K562 (cell line): ENCODE measurements around the gene ZNF513. TPM values are rescaled to one million over a fixed set of nuclear protein-coding genes. Genes with fewer than 3 reads are reported as not detected.
A peak's percentile ranks its signal among the peaks of the same experiment; 100 is the strongest.

ENCODE experiments used
- CAMTA2 ChIP-seq: fragments of 250-450 bp; sonication (Bioruptor Pico); conservative IDR thresholded peaks from 2 replicates; pipeline ENCODE4 v1.5.1; 2022
- KLF16 ChIP-seq: IDR thresholded peaks from 2 replicates; pipeline ENCODE4 v1.6.1; 2016; ENCODE audit warnings: antibody characterized with exemption
- MNT ChIP-seq, 2 experiments: fragments of 450-650 bp; conservative IDR thresholded peaks; 2 replicates each; pipeline ENCODE4 v1.6.1; 2017; ENCODE audit warnings: mild to moderate bottlenecking in 2 of 2, moderate library complexity in 2 of 2
- NCOA1 ChIP-seq: fragments of 450-650 bp; IDR thresholded peaks from 2 replicates; pipeline ENCODE4 v1.6.1; 2016; ENCODE audit warnings: low read depth
- RBM15 ChIP-seq: fragments of 200-400 bp; formaldehyde crosslinking; IDR thresholded peaks from 2 replicates; pipeline ENCODE4 v1.6.1; 2018; ENCODE audit warnings: mild to moderate bottlenecking, low read length, moderate library complexity; ENCODE audit not compliant: insufficient read depth
- SRSF9 ChIP-seq: fragments of 200-400 bp; formaldehyde crosslinking; IDR thresholded peaks from 2 replicates; pipeline ENCODE4 v1.6.1; 2017; ENCODE audit warnings: low read depth, low read length, borderline replicate concordance
- TAF1 ChIP-seq: IDR thresholded peaks from 2 replicates; pipeline ENCODE4 v1.6.1; 2011; ENCODE audit warnings: mild to moderate bottlenecking, low read length, moderate library complexity; ENCODE audit not compliant: insufficient read depth, control insufficient read depth, severe bottlenecking; ENCODE audit errors: extremely low read depth
- THAP7 ChIP-seq: fragments of 250-450 bp; sonication (Bioruptor Pico); IDR thresholded peaks from 2 replicates; pipeline ENCODE4 v1.5.0; 2021
- ZBTB5 ChIP-seq: fragments of 450-650 bp; IDR thresholded peaks from 2 replicates; pipeline ENCODE4 v1.6.1; 2017; ENCODE audit warnings: antibody characterized with exemption
- ZNF143 ChIP-seq: sonication (generic); formaldehyde crosslinking; IDR thresholded peaks from 2 replicates; pipeline ENCODE4 v1.9.0; 2022; ENCODE audit warnings: mild to moderate bottlenecking, missing genetic modification reagents
- ZNF165 ChIP-seq: fragments of 250-450 bp; sonication (Bioruptor Pico); IDR thresholded peaks from 2 replicates; pipeline ENCODE4 v1.4.0; 2020; ENCODE audit warnings: borderline replicate concordance
- ZNF444 ChIP-seq: fragments of 250-450 bp; sonication (Bioruptor Pico); IDR thresholded peaks from 2 replicates; pipeline ENCODE4 v1.4.0; 2020; ENCODE audit warnings: mild to moderate bottlenecking, moderate library complexity
- ZNF445 ChIP-seq: fragments of 250-450 bp; sonication (Bioruptor Pico); IDR thresholded peaks from 2 replicates; pipeline ENCODE4 v1.4.0; 2020; ENCODE audit warnings: low read depth, mild to moderate bottlenecking, moderate library complexity
- ZNF551 ChIP-seq: fragments of 250-450 bp; sonication (Bioruptor Pico); IDR thresholded peaks from 2 replicates; pipeline ENCODE4 v1.5.0; 2021; ENCODE audit warnings: mild to moderate bottlenecking, moderate library complexity
- polyA plus RNA-seq, 8 experiments: library from polyadenylated mRNA; depleted of rRNA in 4 of 8; stranded (reverse) in 5 of 8; unstranded in 3 of 8; fragments of >200 nt; fragmentation: Nextera tagmentation in 2 of 8; fragmentation: Illumina TruSeq in 1 of 8; extraction: Ambion mirVana in 2 of 8; extraction: Trizol in 1 of 8; gene quantifications; 2 replicates each; pipeline versions ENCODE4 v1.2.1 to v1.2.3, GENCODE V29; 2011 to 2014; ENCODE audit warnings: inconsistent platforms in 1 of 8, missing spikeins in 1 of 8
- total RNA-seq, 7 experiments: library from RNA; depleted of rRNA in 6 of 7; stranded (reverse); fragments of >200 nt in 6 of 7; fragmentation: Illumina TruSeq in 2 of 7; extraction: Trizol in 2 of 7; gene quantifications; 2 replicates each; pipeline versions ENCODE4 v1.2.1 to v1.2.3, GENCODE V29; 2011 to 2021; ENCODE audit warnings: low replicate concordance in 1 of 7
- TF ChIP-seq, protein P1 (sequence below): fragments of 150-350 bp; conservative IDR thresholded peaks from 2 replicates; pipeline ENCODE4 v1.6.1; 2014; ENCODE audit warnings: low read length
- TF ChIP-seq, protein P2 (sequence below): sonication (generic); formaldehyde crosslinking; IDR thresholded peaks from 2 replicates; pipeline ENCODE4 v1.8.0; 2022; ENCODE audit warnings: mild to moderate bottlenecking, missing genetic modification reagents

ZNF513 gene
- total and polyA plus RNA-seq, 9 of the 15 experiments (the other 6 are each of a cell fraction or from before 2014, with no cell fraction given) = 0.04 to 13.6 (median 4.4) TPM

GRCh38 chr2:27370816-27371620 lies 9.5 kb downstream of the ZNF513 start (continued):
- TF ChIP-seq, protein P1, sequence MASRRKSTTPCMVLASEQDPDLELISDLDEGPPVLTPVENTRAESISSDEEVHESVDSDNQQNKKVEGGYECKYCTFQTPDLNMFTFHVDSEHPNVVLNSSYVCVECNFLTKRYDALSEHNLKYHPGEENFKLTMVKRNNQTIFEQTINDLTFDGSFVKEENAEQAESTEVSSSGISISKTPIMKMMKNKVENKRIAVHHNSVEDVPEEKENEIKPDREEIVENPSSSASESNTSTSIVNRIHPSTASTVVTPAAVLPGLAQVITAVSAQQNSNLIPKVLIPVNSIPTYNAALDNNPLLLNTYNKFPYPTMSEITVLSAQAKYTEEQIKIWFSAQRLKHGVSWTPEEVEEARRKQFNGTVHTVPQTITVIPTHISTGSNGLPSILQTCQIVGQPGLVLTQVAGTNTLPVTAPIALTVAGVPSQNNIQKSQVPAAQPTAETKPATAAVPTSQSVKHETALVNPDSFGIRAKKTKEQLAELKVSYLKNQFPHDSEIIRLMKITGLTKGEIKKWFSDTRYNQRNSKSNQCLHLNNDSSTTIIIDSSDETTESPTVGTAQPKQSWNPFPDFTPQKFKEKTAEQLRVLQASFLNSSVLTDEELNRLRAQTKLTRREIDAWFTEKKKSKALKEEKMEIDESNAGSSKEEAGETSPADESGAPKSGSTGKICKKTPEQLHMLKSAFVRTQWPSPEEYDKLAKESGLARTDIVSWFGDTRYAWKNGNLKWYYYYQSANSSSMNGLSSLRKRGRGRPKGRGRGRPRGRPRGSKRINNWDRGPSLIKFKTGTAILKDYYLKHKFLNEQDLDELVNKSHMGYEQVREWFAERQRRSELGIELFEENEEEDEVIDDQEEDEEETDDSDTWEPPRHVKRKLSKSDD = 0 out of 2 replicates have a peak, but pooled peaks have one; percentile 41
- TF ChIP-seq ZNF551 (CRISPR knock-in tag) = no peak
- TF ChIP-seq SRSF9 = no peak
- TF ChIP-seq ZNF143 = no peak
- peak; percentile 33 for TF ChIP-seq TAF1
- TF ChIP-seq, protein P2, sequence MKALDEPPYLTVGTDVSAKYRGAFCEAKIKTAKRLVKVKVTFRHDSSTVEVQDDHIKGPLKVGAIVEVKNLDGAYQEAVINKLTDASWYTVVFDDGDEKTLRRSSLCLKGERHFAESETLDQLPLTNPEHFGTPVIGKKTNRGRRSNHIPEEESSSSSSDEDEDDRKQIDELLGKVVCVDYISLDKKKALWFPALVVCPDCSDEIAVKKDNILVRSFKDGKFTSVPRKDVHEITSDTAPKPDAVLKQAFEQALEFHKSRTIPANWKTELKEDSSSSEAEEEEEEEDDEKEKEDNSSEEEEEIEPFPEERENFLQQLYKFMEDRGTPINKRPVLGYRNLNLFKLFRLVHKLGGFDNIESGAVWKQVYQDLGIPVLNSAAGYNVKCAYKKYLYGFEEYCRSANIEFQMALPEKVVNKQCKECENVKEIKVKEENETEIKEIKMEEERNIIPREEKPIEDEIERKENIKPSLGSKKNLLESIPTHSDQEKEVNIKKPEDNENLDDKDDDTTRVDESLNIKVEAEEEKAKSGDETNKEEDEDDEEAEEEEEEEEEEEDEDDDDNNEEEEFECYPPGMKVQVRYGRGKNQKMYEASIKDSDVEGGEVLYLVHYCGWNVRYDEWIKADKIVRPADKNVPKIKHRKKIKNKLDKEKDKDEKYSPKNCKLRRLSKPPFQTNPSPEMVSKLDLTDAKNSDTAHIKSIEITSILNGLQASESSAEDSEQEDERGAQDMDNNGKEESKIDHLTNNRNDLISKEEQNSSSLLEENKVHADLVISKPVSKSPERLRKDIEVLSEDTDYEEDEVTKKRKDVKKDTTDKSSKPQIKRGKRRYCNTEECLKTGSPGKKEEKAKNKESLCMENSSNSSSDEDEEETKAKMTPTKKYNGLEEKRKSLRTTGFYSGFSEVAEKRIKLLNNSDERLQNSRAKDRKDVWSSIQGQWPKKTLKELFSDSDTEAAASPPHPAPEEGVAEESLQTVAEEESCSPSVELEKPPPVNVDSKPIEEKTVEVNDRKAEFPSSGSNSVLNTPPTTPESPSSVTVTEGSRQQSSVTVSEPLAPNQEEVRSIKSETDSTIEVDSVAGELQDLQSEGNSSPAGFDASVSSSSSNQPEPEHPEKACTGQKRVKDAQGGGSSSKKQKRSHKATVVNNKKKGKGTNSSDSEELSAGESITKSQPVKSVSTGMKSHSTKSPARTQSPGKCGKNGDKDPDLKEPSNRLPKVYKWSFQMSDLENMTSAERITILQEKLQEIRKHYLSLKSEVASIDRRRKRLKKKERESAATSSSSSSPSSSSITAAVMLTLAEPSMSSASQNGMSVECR (CRISPR knock-in tag) = no peak
- no peak for TF ChIP-seq CAMTA2
- TF ChIP-seq MNT (conservative IDR thresholded peaks at IDR 0.05) = peak; percentile 90 to 92
- no peak for TF ChIP-seq ZBTB5
- TF ChIP-seq ZNF165 (CRISPR knock-in tag) = no peak
- no peak for TF ChIP-seq ZNF444 (CRISPR knock-in tag)
- no peak for TF ChIP-seq THAP7 (CRISPR knock-in tag)
- no peak for TF ChIP-seq NCOA1
- TF ChIP-seq ZNF445 (CRISPR knock-in tag) = no peak
- TF ChIP-seq RBM15 = no peak
- no peak for TF ChIP-seq KLF16
